Choroid plexus epithelial cell (primary cell): Measurements from ENCODE around the gene C19orf25.
"Not testable (repeated sequence)": the region's sequence is repeated elsewhere in the genome, so short reads cannot be mapped to it uniquely, and the experiment has no call there.

Experiments
- DNase-seq: peaks from one replicate; pipeline ENCODE4 v3.0.0-alpha.2; 2010; ENCODE audit warnings: low read depth
- H3K4me3 ChIP-seq: 2 replicates; pipeline ENCODE4 v1.5.1; 2011; ENCODE audit warnings: low read depth, mild to moderate bottlenecking, control low read depth, low read length, moderate library complexity
- CTCF ChIP-seq: conservative IDR thresholded peaks from 2 replicates; pipeline ENCODE4 v1.5.1; 2011; ENCODE audit warnings: low read depth, mild to moderate bottlenecking, control low read depth, inconsistent platforms, low read length, moderate library complexity

Gene C19orf25

GRCh38 chr19:1502433-1503088 is 23.5 kb upstream of the C19orf25 start:
- no peak overlapping the region for H3K4me3 ChIP-seq
- no peak for TF ChIP-seq CTCF
- no peak for DNase-seq

GRCh38 chr19:1501200-1501595 is 22.2 kb upstream of the C19orf25 start:
- DNase-seq = no peak
- no peak for TF ChIP-seq CTCF
- no peak overlapping the region for H3K4me3 ChIP-seq

- not testable (repeated sequence) for DNase-seq, H3K4me3 ChIP-seq
These were observed 20.2 kb upstream of the C19orf25 start for GRCh38 chr19:1499231-1499630.

GRCh38 chr19:1497578-1498235 is 18.7 kb upstream of the C19orf25 start:
- no peak for DNase-seq
- no peak for TF ChIP-seq CTCF
- no peak overlapping the region for H3K4me3 ChIP-seq

GRCh38 chr19:1496714-1497577 is 17.9 kb upstream of the C19orf25 start:
- no peak for TF ChIP-seq CTCF
- no peak overlapping the region for H3K4me3 ChIP-seq
- DNase-seq = no peak

- no peak overlapping the region for H3K4me3 ChIP-seq
- TF ChIP-seq CTCF = no peak
- no peak for DNase-seq
These were observed 17.0 kb upstream of the C19orf25 start for GRCh38 chr19:1495799-1496713.
